OCI-LY7 (cell line): ENCODE measurements around the gene EPN1. TPM values are rescaled to one million over a fixed set of nuclear protein-coding genes. Genes with fewer than 3 reads are reported as not detected.
A peak's percentile ranks its signal among the peaks of the same experiment; 100 is the strongest.

Source experiments
- BruUV-seq: library from RNA; stranded (reverse); fragments of 400-500 nt; replicated peaks from 2 replicates; lab custom pipeline; 2021; lab: Mats Ljungman, UMichigan
- CTCF ChIA-PET: fragments of 300-600 bp; sonication (Branson Sonifier 250); formaldehyde crosslinking; loops from one replicate; lab custom pipeline; 2022; ENCODE audit warnings: antibody characterized with exemption; ENCODE audit not compliant: unreplicated experiment; lab: Charles Lee
- POLR2A ChIA-PET: fragments of 300-600 bp; sonication (Branson Sonifier 250); formaldehyde crosslinking; loops from one replicate; lab custom pipeline; 2022; ENCODE audit warnings: antibody characterized with exemption; lab: Charles Lee
- DNase-seq: peaks from one replicate; pipeline ENCODE4 v3.0.0-alpha.2; 2015; ENCODE audit warnings: low spot score
- H2AFZ ChIP-seq: fragments of 200-600 bp; sonication (generic), shearing (Covaris generic); 2 replicates; pipeline ENCODE4 v1.6.1; 2014; ENCODE audit warnings: mild to moderate bottlenecking, antibody characterized with exemption, low read length, moderate library complexity
- H3K27ac ChIP-seq: fragments of 200-600 bp; sonication (generic); 2 replicates; pipeline ENCODE4 v1.5.1; 2014; ENCODE audit warnings: mixed run types, low read depth, mild to moderate bottlenecking, moderate library complexity, low read length, inconsistent platforms; ENCODE audit not compliant: poor library complexity, severe bottlenecking
- H3K36me3 ChIP-seq: fragments of 200-600 bp; sonication (generic); 2 replicates; pipeline ENCODE4 v1.6.1; 2014; ENCODE audit warnings: mild to moderate bottlenecking, antibody characterized with exemption, low read length, moderate library complexity, mixed read lengths; ENCODE audit not compliant: insufficient read depth
- H3K4me1 ChIP-seq: fragments of 200-600 bp; sonication (generic); 2 replicates; pipeline ENCODE4 v1.5.1; 2014; ENCODE audit warnings: mild to moderate bottlenecking, low read length; ENCODE audit not compliant: insufficient read depth, poor library complexity, severe bottlenecking
- H3K4me2 ChIP-seq: fragments of 200-600 bp; sonication (generic); 2 replicates; pipeline ENCODE4 v1.6.1; 2014; ENCODE audit warnings: mild to moderate bottlenecking, low read length
- H3K4me3 ChIP-seq: fragments of 200-600 bp; sonication (generic); 2 replicates; pipeline ENCODE4 v1.5.1; 2014; ENCODE audit warnings: mild to moderate bottlenecking, low read depth, low read length; ENCODE audit not compliant: poor library complexity, severe bottlenecking
- H3K79me2 ChIP-seq: fragments of 200-600 bp; sonication (generic); 2 replicates; pipeline ENCODE4 v1.6.1; 2016; ENCODE audit warnings: low read depth, mild to moderate bottlenecking, low read length, moderate library complexity, mixed read lengths; ENCODE audit not compliant: insufficient read depth
- H3K9me2 ChIP-seq: fragments of 200-600 bp; sonication (generic); 2 replicates; pipeline ENCODE4 v1.6.1; 2016; ENCODE audit warnings: mild to moderate bottlenecking, low read length, mixed read lengths; ENCODE audit not compliant: insufficient read depth
- H3K9me3 ChIP-seq: fragments of 200-600 bp; sonication (generic); 2 replicates; pipeline ENCODE4 v1.6.1; 2014; ENCODE audit warnings: mild to moderate bottlenecking, mixed run types, low read length, mixed read lengths
- H4K20me1 ChIP-seq: fragments of 200-600 bp; sonication (generic); 2 replicates; pipeline ENCODE4 v1.6.1; 2014; ENCODE audit warnings: mild to moderate bottlenecking, antibody characterized with exemption, low read length, moderate library complexity, mixed read lengths; ENCODE audit not compliant: insufficient read depth
- EZH2phosphoT487 ChIP-seq: fragments of 200-600 bp; sonication (generic); IDR thresholded peaks from 2 replicates; pipeline ENCODE4 v1.6.1; 2018; ENCODE audit warnings: low read depth, borderline replicate concordance, mild to moderate bottlenecking, mixed run types, antibody characterized with exemption, low read length, moderate library complexity, mixed read lengths
- intact Hi-C: fragments of 100-400 bp; cut with micrococcal nuclease; formaldehyde crosslinking; loops from one replicate; pipeline ENCODE4 v1.10.0; 2022; ENCODE audit not compliant: unreplicated experiment
- total RNA-seq, 2 experiments: library from RNA; depleted of rRNA in 1 of 2; stranded (reverse); fragments of >200 nt in 1 of 2; shearing (Covaris generic) in 1 of 2; gene quantifications; 2 replicates each; pipeline ENCODE4 v1.2.3, GENCODE V29; 2014 to 2022
- TF ChIP-seq, protein P1 (sequence below): fragments of 200-600 bp; sonication (generic); conservative IDR thresholded peaks from 2 replicates; pipeline ENCODE4 v1.5.1; 2014; ENCODE audit warnings: mild to moderate bottlenecking, antibody characterized with exemption, low read length, moderate library complexity, mixed read lengths

EPN1 gene
- total RNA-seq, 2 experiments from 2014 or later = 40.5 to 120 TPM

- Histone ChIP-seq H2AFZ (no peak overlapping the region), H3K9me2 (no peaks in the 10 kb centered on the region), H3K9me3 (no peaks in the 10 kb centered on the region), H3K4me2 (no peak overlapping the region), H3K27ac (no peak overlapping the region), H3K4me3 (no peak overlapping the region), H3K79me2 (peaks cover 41% of the 10 kb centered on the region), H4K20me1 (no peaks in the 10 kb centered on the region; the same call in none of the 2 replicates), H3K36me3 (peaks cover 95% of the 10 kb centered on the region), H3K4me1 (peaks cover 17% of the 10 kb centered on the region)
- BruUV-seq = no TSS peak
- CTCF ChIA-PET = interaction anchor here (0.6 kb wide), 1 partner anchor 186 kb away, joined by 3 read pairs; no protein-coding TSS in a partner anchor
- TF ChIP-seq EZH2phosphoT487 = no peak
- TF ChIP-seq, protein P1, sequence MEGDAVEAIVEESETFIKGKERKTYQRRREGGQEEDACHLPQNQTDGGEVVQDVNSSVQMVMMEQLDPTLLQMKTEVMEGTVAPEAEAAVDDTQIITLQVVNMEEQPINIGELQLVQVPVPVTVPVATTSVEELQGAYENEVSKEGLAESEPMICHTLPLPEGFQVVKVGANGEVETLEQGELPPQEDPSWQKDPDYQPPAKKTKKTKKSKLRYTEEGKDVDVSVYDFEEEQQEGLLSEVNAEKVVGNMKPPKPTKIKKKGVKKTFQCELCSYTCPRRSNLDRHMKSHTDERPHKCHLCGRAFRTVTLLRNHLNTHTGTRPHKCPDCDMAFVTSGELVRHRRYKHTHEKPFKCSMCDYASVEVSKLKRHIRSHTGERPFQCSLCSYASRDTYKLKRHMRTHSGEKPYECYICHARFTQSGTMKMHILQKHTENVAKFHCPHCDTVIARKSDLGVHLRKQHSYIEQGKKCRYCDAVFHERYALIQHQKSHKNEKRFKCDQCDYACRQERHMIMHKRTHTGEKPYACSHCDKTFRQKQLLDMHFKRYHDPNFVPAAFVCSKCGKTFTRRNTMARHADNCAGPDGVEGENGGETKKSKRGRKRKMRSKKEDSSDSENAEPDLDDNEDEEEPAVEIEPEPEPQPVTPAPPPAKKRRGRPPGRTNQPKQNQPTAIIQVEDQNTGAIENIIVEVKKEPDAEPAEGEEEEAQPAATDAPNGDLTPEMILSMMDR = no peak
- POLR2A ChIA-PET = no interaction called here
- intact Hi-C loops = no loop called here
- no peak for DNase-seq
Measured at GRCh38 chr19:55671054-55671378, 4.0 kb upstream of the EPN1 start.

DNA sequence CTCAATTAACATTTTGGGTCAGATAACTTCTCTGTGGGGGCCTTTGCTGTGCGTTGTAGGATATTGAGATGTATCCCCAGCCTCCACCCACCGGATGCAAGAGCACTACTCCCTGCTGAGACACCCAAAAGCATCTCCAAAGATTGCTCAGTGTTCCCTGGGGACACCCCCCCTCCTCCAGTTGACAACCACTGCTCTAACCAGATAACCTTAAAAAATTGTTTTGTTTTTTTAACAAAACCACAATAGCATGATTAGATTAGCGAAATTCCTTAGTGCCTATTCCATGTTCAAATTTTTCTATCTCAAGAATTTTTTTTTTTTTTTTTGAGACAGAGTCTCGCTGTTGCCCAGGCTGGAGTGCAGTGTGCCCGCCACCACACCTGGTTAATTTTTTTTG lies 2.6 kb upstream of the EPN1 start:
- Histone ChIP-seq H3K4me3 (no peak overlapping the region), H4K20me1 (no peaks in the 10 kb centered on the region; the same call in none of the 2 replicates), H2AFZ (no peak overlapping the region), H3K79me2 (peaks cover 50% of the 10 kb centered on the region), H3K9me2 (no peaks in the 10 kb centered on the region), H3K4me1 (peaks cover 28% of the 10 kb centered on the region), H3K36me3 (peaks cover 94% of the 10 kb centered on the region), H3K27ac (no peak overlapping the region), H3K9me3 (no peaks in the 10 kb centered on the region), H3K4me2 (no peak overlapping the region)
- CTCF ChIA-PET = no interaction called here
- no TSS peak for BruUV-seq
- intact Hi-C loops = no loop called here
- DNase-seq = no peak
- TF ChIP-seq EZH2phosphoT487 = no peak
- TF ChIP-seq, protein P1 = no peak
- POLR2A ChIA-PET = no interaction called here

- Histone ChIP-seq H3K4me2 (peak overlapping the region; percentile 11; the same call in 1 of the 2 replicates), H2AFZ (no peak overlapping the region), H3K27ac (peak overlapping the region; percentile 21), H3K9me2 (no peaks in the 10 kb centered on the region), H4K20me1 (no peaks in the 10 kb centered on the region; the same call in 1 of the 2 replicates), H3K36me3 (peaks cover 86% of the 10 kb centered on the region), H3K79me2 (peaks cover 56% of the 10 kb centered on the region), H3K9me3 (no peaks in the 10 kb centered on the region), H3K4me1 (peaks cover 36% of the 10 kb centered on the region), H3K4me3 (no peak overlapping the region)
- POLR2A ChIA-PET = interaction anchor here (0.6 kb wide), 1 partner anchor 263 kb away, joined by 3 read pairs; no protein-coding TSS in a partner anchor
- TF ChIP-seq, protein P1 = no peak
- no peak for TF ChIP-seq EZH2phosphoT487
- DNase-seq = no peak
- intact Hi-C loops = no loop called here
- no TSS peak for BruUV-seq
- CTCF ChIA-PET = no interaction called here
Measured at GRCh38 chr19:55673465-55673864, 1.6 kb upstream of the EPN1 start.
